Measurements from ENCODE around the gene PMP22. TPM values are rescaled to one million over a fixed set of nuclear protein-coding genes. Genes with fewer than 3 reads are reported as not detected.

PMP22 gene
- total and polyA plus RNA-seq, 2 of the 13 experiments (the other 11 are each of a cell fraction or from before 2014, with no cell fraction given) = 5.7 to 6.2 TPM

GRCh38 chr17:15257258-15257788 lies 7.8 kb downstream of the PMP22 start (continued):
- TF ChIP-seq DNMT1 (CRISPR knock-in tag; IDR thresholded peaks at IDR 0.05) (no peak), HNRNPL (IDR thresholded peaks at IDR 0.05; ENCODE audit: low read depth, low read length) (peak; percentile 91)

DNA sequence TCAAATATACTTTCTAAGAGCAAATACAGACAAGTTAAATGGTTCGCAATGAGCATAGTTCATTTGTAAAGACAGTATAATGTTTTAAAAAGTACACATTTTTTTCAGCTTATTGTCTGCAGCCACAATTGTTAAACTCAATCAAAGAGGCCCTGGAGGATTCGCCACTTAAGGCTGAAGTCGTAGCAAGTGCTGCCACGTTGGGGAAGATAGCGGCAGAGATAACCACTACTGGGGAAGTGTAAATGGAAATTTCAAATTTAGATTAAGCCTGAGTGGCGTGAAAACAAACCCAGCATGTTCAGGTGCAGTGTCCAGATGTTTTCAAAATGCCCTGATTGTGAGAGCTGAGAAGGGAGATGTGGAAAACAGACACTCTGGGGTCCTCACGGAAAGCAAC lies 8.4 kb downstream of the PMP22 start:
- Histone ChIP-seq H3K27ac (ENCODE audit: extremely low read length, insufficient read depth, low read length) (no peak overlapping the region), H2AFZ (ENCODE audit: low read length) (no peak overlapping the region), H3K4me3 (replicated peaks in 1 of 3; ENCODE audit: insufficient read depth in 1 of 3, low read depth in 2 of 3, low read length in 3 of 3) (no peak overlapping the region), H3K27me3 (ENCODE audit: control insufficient read depth in 1 of 2, insufficient read depth in 2 of 2, low read length in 2 of 2) (peaks cover 3 to 5% of the 10 kb centered on the region in 2 experiments; a peak in 3 of 5 replicates), H3K79me2 (ENCODE audit: insufficient read depth, low read length) (no peaks in the 10 kb centered on the region), H3K9ac (ENCODE audit: insufficient read depth, low read depth, low read length) (no peak overlapping the region), H3K9me3 (ENCODE audit: low read length) (no peaks in the 10 kb centered on the region), H3K36me3 (replicated peaks in 1 of 2; ENCODE audit: control insufficient read depth in 1 of 2, insufficient read depth in 2 of 2, low read length in 2 of 2) (no peaks in the 10 kb centered on the region), H3K4me1 (ENCODE audit: insufficient read depth, low read length) (peaks cover 32% of the 10 kb centered on the region), H3K4me2 (ENCODE audit: low read depth, low read length) (no peak overlapping the region), H4K20me1 (ENCODE audit: insufficient read depth, low read length) (no peaks in the 10 kb centered on the region)
- in situ Hi-C loops (cut with HindIII; ENCODE audit: extremely low pct_ligation_motif_present, low pct_unique_long_range_greater_than_20kb) = no loop called here
- ChIA-PET CTCF (ENCODE audit: low intra/inter-chr PET ratio, low total read pairs) (interaction anchor here (1.1 to 2.7 kb wide), 4 partner anchors 24 to 270 kb away, joined by 3 to 9 read pairs (median 7); no protein-coding TSS in a partner anchor), POLR2A (no interaction called here)
- FAIRE-seq = no peak
- no peak for ATAC-seq
- intact Hi-C loops (cut with micrococcal nuclease; ENCODE audit: unreplicated experiment) = no loop called here
- no TSS peak for BruUV-seq (replicated peaks)
- no peak for DNase-seq (ENCODE audit: low spot score)
- WGBS (ENCODE audit: low lambda C conversion rate) = 89% methylated on average over 7 of the region's 7 CpGs
- TF ChIP-seq, protein P1, sequence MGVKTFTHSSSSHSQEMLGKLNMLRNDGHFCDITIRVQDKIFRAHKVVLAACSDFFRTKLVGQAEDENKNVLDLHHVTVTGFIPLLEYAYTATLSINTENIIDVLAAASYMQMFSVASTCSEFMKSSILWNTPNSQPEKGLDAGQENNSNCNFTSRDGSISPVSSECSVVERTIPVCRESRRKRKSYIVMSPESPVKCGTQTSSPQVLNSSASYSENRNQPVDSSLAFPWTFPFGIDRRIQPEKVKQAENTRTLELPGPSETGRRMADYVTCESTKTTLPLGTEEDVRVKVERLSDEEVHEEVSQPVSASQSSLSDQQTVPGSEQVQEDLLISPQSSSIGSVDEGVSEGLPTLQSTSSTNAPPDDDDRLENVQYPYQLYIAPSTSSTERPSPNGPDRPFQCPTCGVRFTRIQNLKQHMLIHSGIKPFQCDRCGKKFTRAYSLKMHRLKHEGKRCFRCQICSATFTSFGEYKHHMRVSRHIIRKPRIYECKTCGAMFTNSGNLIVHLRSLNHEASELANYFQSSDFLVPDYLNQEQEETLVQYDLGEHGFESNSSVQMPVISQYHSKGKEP (CRISPR knock-in tag; IDR thresholded peaks at IDR 0.05) = no peak
- TF ChIP-seq ARID5B (CRISPR knock-in tag; IDR thresholded peaks at IDR 0.05) (no peak), ZNF234 (CRISPR knock-in tag; conservative IDR thresholded peaks at IDR 0.05) (no peak), FOXA3 (CRISPR knock-in tag; IDR thresholded peaks at IDR 0.05) (no peak), GABPA (IDR thresholded peaks at IDR 0.05; ENCODE audit: low read depth, low read length) (no peak), GABPA (CRISPR knock-in tag; IDR thresholded peaks at IDR 0.05; ENCODE audit: low read depth) (no peak), ZNF672 (CRISPR knock-in tag; IDR thresholded peaks at IDR 0.05) (no peak), RELA (CRISPR knock-in tag; IDR thresholded peaks at IDR 0.05) (no peak), MTF2 (CRISPR knock-in tag; IDR thresholded peaks at IDR 0.05; ENCODE audit: borderline replicate concordance) (no peak), XRCC5 (optimal IDR thresholded peaks at IDR 0.05; ENCODE audit: low read length) (no peak), AHR (CRISPR knock-in tag; IDR thresholded peaks at IDR 0.05) (no peak)
- TF ChIP-seq, protein P2, sequence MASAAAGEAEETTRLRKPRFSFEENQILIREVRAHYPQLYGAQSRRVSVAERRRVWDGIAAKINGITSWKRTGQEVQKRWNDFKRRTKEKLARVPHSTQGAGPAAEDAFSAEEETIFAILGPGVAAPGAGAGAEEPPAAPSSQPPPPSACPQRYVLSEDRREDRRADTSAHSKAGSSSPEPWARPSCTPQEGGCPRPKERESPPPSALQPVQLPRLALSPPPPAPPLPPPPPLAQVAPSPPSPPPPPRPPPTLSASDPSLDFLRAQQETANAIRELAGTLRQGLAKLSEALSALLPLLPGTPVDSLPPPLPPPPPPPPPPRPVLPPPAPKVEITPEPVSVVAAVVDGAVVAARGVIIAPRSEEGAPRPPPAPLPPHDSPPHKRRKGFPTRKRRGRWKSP (CRISPR knock-in tag; IDR thresholded peaks at IDR 0.05) = no peak
- TF ChIP-seq, protein P3, sequence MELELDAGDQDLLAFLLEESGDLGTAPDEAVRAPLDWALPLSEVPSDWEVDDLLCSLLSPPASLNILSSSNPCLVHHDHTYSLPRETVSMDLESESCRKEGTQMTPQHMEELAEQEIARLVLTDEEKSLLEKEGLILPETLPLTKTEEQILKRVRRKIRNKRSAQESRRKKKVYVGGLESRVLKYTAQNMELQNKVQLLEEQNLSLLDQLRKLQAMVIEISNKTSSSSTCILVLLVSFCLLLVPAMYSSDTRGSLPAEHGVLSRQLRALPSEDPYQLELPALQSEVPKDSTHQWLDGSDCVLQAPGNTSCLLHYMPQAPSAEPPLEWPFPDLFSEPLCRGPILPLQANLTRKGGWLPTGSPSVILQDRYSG (CRISPR knock-in tag; IDR thresholded peaks at IDR 0.05) = no peak

All from HepG2 (cell line).